ENCODE results near the gene ADAMTS2. TPM values are rescaled to one million over a fixed set of nuclear protein-coding genes. Genes with fewer than 3 reads are reported as not detected.

The ADAMTS2 gene
- total RNA-seq, 1 donor from 2014 or later = 93.2 TPM

- DNase-seq (ENCODE audit: low spot score) = peak; percentile 38
- peak overlapping the region; percentile 27 for H3K27ac Mint-ChIP-seq (ENCODE audit: unreplicated experiment)
- no peak for TF ChIP-seq CTCF (IDR thresholded peaks at IDR 0.05)
- H3K4me3 Mint-ChIP-seq (ENCODE audit: unreplicated experiment) = no peak overlapping the region
- peaks cover 2% of the 10 kb centered on the region for H3K27me3 Mint-ChIP-seq (ENCODE audit: low read depth)
- H3K36me3 Mint-ChIP-seq (ENCODE audit: low read depth) = no peaks in the 10 kb centered on the region
- H3K9me3 Mint-ChIP-seq (ENCODE audit: low read depth) = no peaks in the 10 kb centered on the region
- peaks cover 1% of the 10 kb centered on the region for H3K4me1 Mint-ChIP-seq (ENCODE audit: low read depth)
Measured at GRCh38 chr5:179331591-179332375, 13.5 kb downstream of the ADAMTS2 start.

- Mint-ChIP-seq H3K4me1 (ENCODE audit: low read depth) (peaks cover 10% of the 10 kb centered on the region), H3K27ac (ENCODE audit: unreplicated experiment) (no peak overlapping the region), H3K4me3 (ENCODE audit: unreplicated experiment) (no peak overlapping the region), H3K27me3 (ENCODE audit: low read depth) (peaks cover 2% of the 10 kb centered on the region), H3K36me3 (ENCODE audit: low read depth) (no peaks in the 10 kb centered on the region), H3K9me3 (ENCODE audit: low read depth) (no peaks in the 10 kb centered on the region)
- DNase-seq (ENCODE audit: low spot score) = peak; percentile 62
- TF ChIP-seq CTCF (IDR thresholded peaks at IDR 0.05) = no peak
Measured at GRCh38 chr5:179330186-179330900, 14.9 kb downstream of the ADAMTS2 start.

DNA sequence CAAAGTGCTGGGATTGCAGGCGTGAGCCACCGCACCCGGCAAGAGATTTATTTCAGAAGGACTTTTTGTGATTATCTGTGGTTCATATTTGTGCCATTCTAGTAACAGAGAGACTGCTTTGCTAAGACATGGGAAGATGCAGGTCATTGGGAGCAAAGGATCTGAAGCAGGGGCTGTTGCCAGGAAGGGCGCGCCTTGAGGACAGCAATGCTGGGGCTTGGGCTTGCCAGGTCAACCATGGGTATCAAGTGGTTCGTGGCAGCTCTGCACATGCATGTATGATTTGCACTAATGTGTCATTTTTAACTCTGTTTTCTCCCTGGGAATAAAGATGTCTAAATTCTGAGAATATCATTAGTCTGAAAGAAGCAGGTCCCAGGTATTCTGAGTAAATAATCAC, 17.0 kb downstream of the ADAMTS2 start:
- peak; percentile 36 for DNase-seq (ENCODE audit: low spot score)
- peaks cover 10% of the 10 kb centered on the region for H3K4me1 Mint-ChIP-seq (ENCODE audit: low read depth)
- H3K27me3 Mint-ChIP-seq (ENCODE audit: low read depth) = no peaks in the 10 kb centered on the region
- H3K4me3 Mint-ChIP-seq (ENCODE audit: unreplicated experiment) = no peak overlapping the region
- no peak overlapping the region for H3K27ac Mint-ChIP-seq (ENCODE audit: unreplicated experiment)
- no peaks in the 10 kb centered on the region for H3K36me3 Mint-ChIP-seq (ENCODE audit: low read depth)
- no peaks in the 10 kb centered on the region for H3K9me3 Mint-ChIP-seq (ENCODE audit: low read depth)
- TF ChIP-seq CTCF (IDR thresholded peaks at IDR 0.05) = no peak

GRCh38 chr5:179327021-179327735, 18.1 kb downstream of the ADAMTS2 start:
- H3K27ac Mint-ChIP-seq (ENCODE audit: unreplicated experiment) = no peak overlapping the region
- H3K4me1 Mint-ChIP-seq (ENCODE audit: low read depth) = peaks cover 16% of the 10 kb centered on the region
- H3K36me3 Mint-ChIP-seq (ENCODE audit: low read depth) = no peaks in the 10 kb centered on the region
- TF ChIP-seq CTCF (IDR thresholded peaks at IDR 0.05) = no peak
- H3K4me3 Mint-ChIP-seq (ENCODE audit: unreplicated experiment) = no peak overlapping the region
- no peaks in the 10 kb centered on the region for H3K9me3 Mint-ChIP-seq (ENCODE audit: low read depth)
- H3K27me3 Mint-ChIP-seq (ENCODE audit: low read depth) = no peaks in the 10 kb centered on the region
- peak; percentile 46 for DNase-seq (ENCODE audit: low spot score)
